HCT116 (cell line): ENCODE measurements around the gene RBM43. TPM values are rescaled to one million over a fixed set of nuclear protein-coding genes. Genes with fewer than 3 reads are reported as not detected.

Source experiments
- ATAC-seq: fragments of 200-7000 bp; cut with Tn5 transposase; 2 replicates; pipeline ENCODE4 v1.9.1; 2020; ENCODE audit warnings: mild to moderate bottlenecking, moderate library complexity
- BruUV-seq: library from RNA; stranded (reverse); fragments of 400-500 nt; replicated peaks from 2 replicates; lab custom pipeline; 2021; lab: Mats Ljungman, UMichigan
- CTCF ChIA-PET: fragments of 300-600 bp; sonication (Branson Sonifier 250); formaldehyde crosslinking; loops from one replicate; lab custom pipeline; 2021; ENCODE audit warnings: antibody characterized with exemption; lab: Charles Lee
- POLR2A ChIA-PET: fragments of 300-600, 350-600 bp; sonication (Branson Sonifier 250); formaldehyde crosslinking; loops from one replicate; lab custom pipeline; 2021; ENCODE audit warnings: antibody characterized with exemption; lab: Charles Lee
- RAD21 ChIA-PET, 2 experiments: fragments of 300-600 bp; sonication (Branson Sonifier 250); formaldehyde crosslinking; loops; one replicate each; lab custom pipeline; 2023; ENCODE audit warnings: low total read pairs in 2 of 2; ENCODE audit not compliant: uncharacterized antibody in 2 of 2, unreplicated experiment in 2 of 2, low non-redundant PET in 1 of 2; lab: Charles Lee
- DNase-seq: peaks from one replicate; pipeline ENCODE4 v3.0.0-alpha.2; 2010; ENCODE audit warnings: low read depth, low spot score
- H2AFZ ChIP-seq: fragments of 200-600 bp; shearing (Covaris generic), sonication (generic); 2 replicates; pipeline ENCODE4 v1.6.1; 2017; ENCODE audit warnings: low read depth, mixed run types, mixed read lengths, antibody characterized with exemption, low read length; ENCODE audit not compliant: poor library complexity, severe bottlenecking
- H3K27ac ChIP-seq: 2 replicates; pipeline ENCODE4 v1.5.1; 2012; ENCODE audit warnings: low read depth, low read length
- H3K27me3 ChIP-seq: fragments of 200-600 bp; sonication (generic); 2 replicates; pipeline ENCODE4 v1.6.1; 2016; ENCODE audit warnings: mixed run types, low read length, mixed read lengths; ENCODE audit not compliant: insufficient read depth
- H3K36me3 ChIP-seq, 2 experiments: fragments of 200-500 bp in 1 of 2; fragments of 200-600 bp in 1 of 2; sonication (Bioruptor generic) in 1 of 2; sonication (generic) in 1 of 2; 2 replicates each; pipeline versions ENCODE4 v1.5.1 to v1.6.1; 2014 to 2016; ENCODE audit warnings: low read length in 2 of 2, inconsistent platforms in 1 of 2, mixed read lengths in 1 of 2, mixed run types in 1 of 2; ENCODE audit not compliant: insufficient read depth in 2 of 2, control insufficient read depth in 1 of 2
- H3K4me1 ChIP-seq, 2 experiments: fragments of 200-600 bp in 1 of 2; sonication (generic) in 1 of 2; 2 replicates each; pipeline versions ENCODE4 v1.5.1 to v1.6.1; 2012 to 2017; ENCODE audit warnings: low read length in 2 of 2, inconsistent platforms in 1 of 2, mild to moderate bottlenecking in 1 of 2, mixed read lengths in 1 of 2, mixed run types in 1 of 2, moderate library complexity in 1 of 2; ENCODE audit not compliant: insufficient read depth in 2 of 2, control insufficient read depth in 1 of 2
- H3K4me2 ChIP-seq: fragments of 200-600 bp; sonication (generic); 2 replicates; pipeline ENCODE4 v1.6.1; 2017; ENCODE audit warnings: mixed run types, low read length, mixed read lengths
- H3K4me3 ChIP-seq, 2 experiments: fragments of 200-600 bp in 1 of 2; sonication (generic) in 1 of 2; replicated peaks in 1 of 2; 2 replicates each; pipeline ENCODE4 v1.5.1; 2011 to 2016; ENCODE audit warnings: low read length in 2 of 2, control low read depth in 1 of 2, low read depth in 1 of 2, mild to moderate bottlenecking in 1 of 2, mixed read lengths in 1 of 2, mixed run types in 1 of 2
- H3K79me2 ChIP-seq: fragments of 200-600 bp; sonication (generic); 2 replicates; pipeline ENCODE4 v1.6.1; 2017; ENCODE audit warnings: mild to moderate bottlenecking, mixed run types, low read length, moderate library complexity, mixed read lengths; ENCODE audit not compliant: insufficient read depth
- H3K9ac ChIP-seq: fragments of 200-600 bp; sonication (generic); 2 replicates; pipeline ENCODE4 v1.6.1; 2016; ENCODE audit warnings: low read length, mixed read lengths
- H3K9me2 ChIP-seq: fragments of 200-600 bp; sonication (generic), shearing (Covaris generic); 2 replicates; pipeline ENCODE4 v1.6.1; 2017; ENCODE audit warnings: mixed run types, mild to moderate bottlenecking, moderate library complexity; ENCODE audit not compliant: insufficient read depth
- H3K9me3 ChIP-seq, 2 experiments: fragments of 200-500 bp in 1 of 2; fragments of 200-600 bp in 1 of 2; sonication (Bioruptor generic) in 1 of 2; sonication (generic) in 1 of 2; 2 replicates each; pipeline ENCODE4 v1.6.1; 2014 to 2017; ENCODE audit warnings: low read length in 2 of 2, mixed read lengths in 2 of 2, inconsistent platforms in 1 of 2, low read depth in 1 of 2, mild to moderate bottlenecking in 1 of 2, mixed run types in 1 of 2, moderate library complexity in 1 of 2; ENCODE audit not compliant: control insufficient read depth in 1 of 2, insufficient read depth in 1 of 2
- H4K20me1 ChIP-seq: fragments of 200-600 bp; sonication (generic), shearing (Covaris generic); 2 replicates; pipeline ENCODE4 v1.6.1; 2017; ENCODE audit warnings: mixed run types, mild to moderate bottlenecking, moderate library complexity; ENCODE audit not compliant: insufficient read depth
- ATF3 ChIP-seq: IDR thresholded peaks from 2 replicates; pipeline ENCODE4 v1.6.1; 2012
- CEBPB ChIP-seq: IDR thresholded peaks from 2 replicates; pipeline ENCODE4 v1.6.1; 2012; ENCODE audit warnings: low read depth
- CTCF ChIP-seq, 3 experiments: fragments of 200-600 bp in 1 of 3; sonication (generic) in 1 of 3; IDR thresholded peaks in 2 of 3; conservative IDR thresholded peaks in 1 of 3; 2 replicates each; pipeline ENCODE4 v1.5.1; 2012 to 2017; ENCODE audit warnings: low read depth in 2 of 3, low read length in 2 of 3, antibody characterized with exemption in 1 of 3, borderline replicate concordance in 1 of 3, control low read depth in 1 of 3, mild to moderate bottlenecking in 1 of 3, mixed read lengths in 1 of 3, mixed run types in 1 of 3, moderate library complexity in 1 of 3; ENCODE audit not compliant: insufficient read depth in 1 of 3
- EZH2phosphoT487 ChIP-seq: fragments of 200-600 bp; IDR thresholded peaks from 2 replicates; pipeline ENCODE4 v1.6.1; 2018; ENCODE audit warnings: antibody characterized with exemption, borderline replicate concordance
- FOSL1 ChIP-seq: IDR thresholded peaks from 2 replicates; pipeline ENCODE4 v1.6.1; 2012; ENCODE audit warnings: low read depth
- JUND ChIP-seq: IDR thresholded peaks from 2 replicates; pipeline ENCODE4 v1.6.1; 2012
- MAX ChIP-seq: IDR thresholded peaks from 2 replicates; pipeline ENCODE4 v1.6.1; 2012
- POLR2A ChIP-seq: IDR thresholded peaks from 2 replicates; pipeline ENCODE4 v1.7.0; 2011; ENCODE audit warnings: borderline replicate concordance; ENCODE audit not compliant: insufficient read depth, insufficient read length; ENCODE audit errors: extremely low read depth
- SIN3A ChIP-seq: IDR thresholded peaks from 2 replicates; pipeline ENCODE4 v1.6.1; 2012; ENCODE audit warnings: low read depth
- SP1 ChIP-seq: IDR thresholded peaks from 2 replicates; pipeline ENCODE4 v1.6.1; 2012; ENCODE audit warnings: low read depth
- ZBTB33 ChIP-seq: IDR thresholded peaks from 2 replicates; pipeline ENCODE4 v1.6.1; 2011; ENCODE audit warnings: mild to moderate bottlenecking, low read length, moderate library complexity; ENCODE audit not compliant: insufficient replicate concordance; ENCODE audit errors: extremely low read depth
- ZFX ChIP-seq: fragments of 450-650 bp; IDR thresholded peaks from 2 replicates; pipeline ENCODE4 v1.6.1; 2017
- intact Hi-C: fragments of 100-400 bp; cut with micrococcal nuclease; formaldehyde crosslinking; loops from 2 replicates; pipeline ENCODE4 v1.10.0; 2022
- total RNA-seq: library from RNA; stranded (reverse); gene quantifications from one replicate; pipeline ENCODE4 v1.2.1, GENCODE V29; 2021; ENCODE audit not compliant: unreplicated experiment

The RBM43 gene
- total RNA-seq, 1 experiment from 2014 or later: 3.3 TPM

- TF ChIP-seq ZFX (no peak), POLR2A (no peak), SP1 (no peak), ZBTB33 (no peak), MAX (no peak), EZH2phosphoT487 (no peak), FOSL1 (no peak)
- no peak overlapping the region for H3K4me3 ChIP-seq
- ATAC-seq (no peak), DNase-seq (no peak)
- no peaks in the 10 kb centered on the region for H3K36me3 ChIP-seq
- BruUV-seq: no TSS peak
- H3K4me1 ChIP-seq: no peaks in the 10 kb centered on the region
- H4K20me1 ChIP-seq: no peaks in the 10 kb centered on the region
- H3K27me3 ChIP-seq: no peaks in the 10 kb centered on the region
- intact Hi-C loops: no loop called here
- POLR2A ChIA-PET: no interaction called here
- no peak overlapping the region for H3K27ac ChIP-seq
- H3K9ac ChIP-seq: no peak overlapping the region
- no peaks in the 10 kb centered on the region for H3K9me2 ChIP-seq
- no peaks in the 10 kb centered on the region for H3K79me2 ChIP-seq
- H3K4me2 ChIP-seq: no peak overlapping the region
- RAD21 ChIA-PET: no interaction called here
- H3K9me3 ChIP-seq: no peaks in the 10 kb centered on the region; a peak in 1 of 4 replicates
- CTCF ChIA-PET: no interaction called here
- no peak overlapping the region for H2AFZ ChIP-seq
Observed at GRCh38 chr2:151243468-151243867, 18.2 kb downstream of the RBM43 start.

DNA sequence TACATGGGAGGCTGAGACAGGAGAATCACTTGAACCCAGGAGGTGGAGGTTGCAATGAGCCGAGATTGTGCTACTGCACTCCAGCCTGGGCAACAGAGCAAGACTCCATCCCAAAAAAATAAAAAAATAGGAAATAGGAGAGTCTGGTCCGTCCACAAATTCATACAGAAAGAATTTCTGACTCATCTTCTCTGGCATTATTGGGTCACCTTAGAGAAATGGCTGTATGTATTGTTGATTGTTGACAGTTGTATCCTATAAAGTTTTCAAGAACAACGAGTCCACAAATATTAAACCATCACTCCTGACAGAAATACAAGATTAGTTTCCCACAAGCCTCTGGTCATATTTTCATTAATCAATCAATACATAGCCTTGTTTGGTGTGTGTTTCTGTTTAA, 20.4 kb downstream of the RBM43 start:
- no peaks in the 10 kb centered on the region for H4K20me1 ChIP-seq
- no peaks in the 10 kb centered on the region; a peak in 1 of 4 replicates for H3K4me1 ChIP-seq
- intact Hi-C loops: no loop called here
- no peak overlapping the region for H2AFZ ChIP-seq
- no peak overlapping the region for H3K27ac ChIP-seq
- H3K4me2 ChIP-seq: no peak overlapping the region
- CTCF ChIA-PET: interaction anchor here (1.4 kb wide), 1 partner anchor 189 kb away, joined by 3 read pairs; no protein-coding TSS in a partner anchor
- no peaks in the 10 kb centered on the region for H3K79me2 ChIP-seq
- H3K9me2 ChIP-seq: no peaks in the 10 kb centered on the region
- no TSS peak for BruUV-seq
- H3K9ac ChIP-seq: no peak overlapping the region
- no peaks in the 10 kb centered on the region for H3K36me3 ChIP-seq
- no peak overlapping the region for H3K4me3 ChIP-seq
- DNase-seq: no peak
- POLR2A ChIA-PET: no interaction called here
- RAD21 ChIA-PET: no interaction called here
- no peak for ATAC-seq
- H3K9me3 ChIP-seq: no peaks in the 10 kb centered on the region
- H3K27me3 ChIP-seq: no peaks in the 10 kb centered on the region
- TF ChIP-seq SIN3A (no peak), ATF3 (no peak), CTCF (IDR thresholded peaks at IDR 0.05 in 2 of 3, conservative IDR thresholded peaks at IDR 0.05 in 1 of 3; ENCODE audit: borderline replicate concordance in 1 of 3, insufficient read depth in 1 of 3, low read depth in 2 of 3, low read length in 2 of 3) (no peak), ZBTB33 (no peak), JUND (no peak), CEBPB (no peak)
